ENCODE measurements around the gene AGBL4. TPM values are rescaled to one million over a fixed set of nuclear protein-coding genes. Genes with fewer than 3 reads are reported as not detected.

Gene AGBL4
- total RNA-seq, 1 experiment from 2014 or later: not detected

DNA sequence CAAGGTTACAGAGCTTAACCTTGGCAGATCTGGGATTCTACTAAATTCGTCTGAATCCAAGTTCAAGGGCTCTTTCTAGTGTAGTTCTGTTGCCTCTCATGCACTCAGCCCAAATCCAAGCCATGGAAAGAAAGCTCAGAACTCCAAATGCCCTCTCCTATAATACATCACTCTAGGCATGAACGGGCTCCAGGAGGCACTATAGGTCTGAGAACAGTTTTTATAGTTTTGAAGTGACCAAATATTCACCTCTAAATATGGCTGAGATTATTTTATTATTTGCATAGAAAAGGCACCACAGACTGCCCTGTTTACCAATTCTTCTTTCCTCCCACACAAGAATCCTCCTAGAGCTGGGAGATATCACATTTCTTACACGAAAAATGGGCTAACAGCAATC is 919.2 kb downstream of the AGBL4 start:
- ATAC-seq: no peak
- POLR2A ChIA-PET: no interaction called here
- Histone ChIP-seq H3K79me2 (ENCODE audit: insufficient read depth, low read length) (no peaks in the 10 kb centered on the region), H3K27me3 (ENCODE audit: insufficient read depth, low read length) (no peaks in the 10 kb centered on the region), H3K9me3 (ENCODE audit: control insufficient read depth in 1 of 2, insufficient read depth in 1 of 2, low read depth in 1 of 2, low read length in 2 of 2) (no peaks in the 10 kb centered on the region), H3K36me3 (ENCODE audit: control insufficient read depth in 1 of 2, insufficient read depth in 2 of 2, low read length in 2 of 2) (no peaks in the 10 kb centered on the region), H4K20me1 (ENCODE audit: insufficient read depth) (no peaks in the 10 kb centered on the region), H3K4me1 (ENCODE audit: control insufficient read depth in 1 of 2, insufficient read depth in 2 of 2, low read length in 2 of 2) (no peaks in the 10 kb centered on the region), H3K9ac (ENCODE audit: low read length) (no peak overlapping the region), H3K27ac (ENCODE audit: low read depth, low read length) (no peak overlapping the region), H3K9me2 (ENCODE audit: insufficient read depth) (no peaks in the 10 kb centered on the region), H2AFZ (ENCODE audit: low read depth, low read length, poor library complexity, severe bottlenecking) (no peak overlapping the region), H3K4me2 (ENCODE audit: low read length) (no peak overlapping the region), H3K4me3 (replicated peaks in 1 of 2; ENCODE audit: low read depth in 1 of 2, low read length in 2 of 2) (no peak overlapping the region)
- no peak for DNase-seq (ENCODE audit: low read depth, low spot score)
- intact Hi-C loops (cut with micrococcal nuclease): no loop called here
- no TSS peak for BruUV-seq (replicated peaks)
- RAD21 ChIA-PET (ENCODE audit: low non-redundant PET in 1 of 2, low total read pairs in 2 of 2, uncharacterized antibody in 2 of 2, unreplicated experiment in 2 of 2): no interaction called here
- CTCF ChIA-PET: no interaction called here
- TF ChIP-seq TCF7L2 (IDR thresholded peaks at IDR 0.05; ENCODE audit: borderline replicate concordance, extremely low read depth, insufficient read depth, insufficient read length) (no peak), EZH2 (IDR thresholded peaks at IDR 0.05) (no peak), POLR2A (IDR thresholded peaks at IDR 0.05; ENCODE audit: borderline replicate concordance, extremely low read depth, insufficient read depth, insufficient read length) (no peak), JUND (IDR thresholded peaks at IDR 0.05) (no peak), SRF (IDR thresholded peaks at IDR 0.05; ENCODE audit: low read depth) (no peak), CBX3 (IDR thresholded peaks at IDR 0.05; ENCODE audit: low read depth) (no peak), ZFX (IDR thresholded peaks at IDR 0.05) (no peak), ZNF274 (IDR thresholded peaks at IDR 0.05; ENCODE audit: low read depth, low read length) (no peak), CEBPB (IDR thresholded peaks at IDR 0.05; ENCODE audit: low read depth) (no peak), SP1 (IDR thresholded peaks at IDR 0.05; ENCODE audit: low read depth) (no peak), YY1 (IDR thresholded peaks at IDR 0.05; ENCODE audit: extremely low read depth, insufficient replicate concordance, low read depth, low read length) (no peak), EZH2phosphoT487 (IDR thresholded peaks at IDR 0.05; ENCODE audit: borderline replicate concordance) (no peak), ELF1 (IDR thresholded peaks at IDR 0.05; ENCODE audit: borderline replicate concordance, low read depth) (no peak)
- TF ChIP-seq, protein P1, sequence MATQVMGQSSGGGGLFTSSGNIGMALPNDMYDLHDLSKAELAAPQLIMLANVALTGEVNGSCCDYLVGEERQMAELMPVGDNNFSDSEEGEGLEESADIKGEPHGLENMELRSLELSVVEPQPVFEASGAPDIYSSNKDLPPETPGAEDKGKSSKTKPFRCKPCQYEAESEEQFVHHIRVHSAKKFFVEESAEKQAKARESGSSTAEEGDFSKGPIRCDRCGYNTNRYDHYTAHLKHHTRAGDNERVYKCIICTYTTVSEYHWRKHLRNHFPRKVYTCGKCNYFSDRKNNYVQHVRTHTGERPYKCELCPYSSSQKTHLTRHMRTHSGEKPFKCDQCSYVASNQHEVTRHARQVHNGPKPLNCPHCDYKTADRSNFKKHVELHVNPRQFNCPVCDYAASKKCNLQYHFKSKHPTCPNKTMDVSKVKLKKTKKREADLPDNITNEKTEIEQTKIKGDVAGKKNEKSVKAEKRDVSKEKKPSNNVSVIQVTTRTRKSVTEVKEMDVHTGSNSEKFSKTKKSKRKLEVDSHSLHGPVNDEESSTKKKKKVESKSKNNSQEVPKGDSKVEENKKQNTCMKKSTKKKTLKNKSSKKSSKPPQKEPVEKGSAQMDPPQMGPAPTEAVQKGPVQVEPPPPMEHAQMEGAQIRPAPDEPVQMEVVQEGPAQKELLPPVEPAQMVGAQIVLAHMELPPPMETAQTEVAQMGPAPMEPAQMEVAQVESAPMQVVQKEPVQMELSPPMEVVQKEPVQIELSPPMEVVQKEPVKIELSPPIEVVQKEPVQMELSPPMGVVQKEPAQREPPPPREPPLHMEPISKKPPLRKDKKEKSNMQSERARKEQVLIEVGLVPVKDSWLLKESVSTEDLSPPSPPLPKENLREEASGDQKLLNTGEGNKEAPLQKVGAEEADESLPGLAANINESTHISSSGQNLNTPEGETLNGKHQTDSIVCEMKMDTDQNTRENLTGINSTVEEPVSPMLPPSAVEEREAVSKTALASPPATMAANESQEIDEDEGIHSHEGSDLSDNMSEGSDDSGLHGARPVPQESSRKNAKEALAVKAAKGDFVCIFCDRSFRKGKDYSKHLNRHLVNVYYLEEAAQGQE (IDR thresholded peaks at IDR 0.05; ENCODE audit: low read depth): no peak

Data from HCT116 (cell line).